WTC11 (cell line): ENCODE measurements around the gene SOX6.

Experiments
- ATF1 ChIP-seq: sonication (generic); formaldehyde crosslinking; IDR thresholded peaks from 2 replicates; pipeline ENCODE4 v1.8.1; 2023; ENCODE audit warnings: mild to moderate bottlenecking, moderate library complexity, missing genetic modification reagents
- CTCF ChIP-seq: fragments of 200-600 bp; IDR thresholded peaks from 2 replicates; pipeline ENCODE4 v1.8.0; 2022; ENCODE audit warnings: antibody characterized with exemption
- E2F5 ChIP-seq: sonication (generic); formaldehyde crosslinking; IDR thresholded peaks from 2 replicates; pipeline ENCODE4 v1.8.1; 2022; ENCODE audit warnings: mild to moderate bottlenecking, moderate library complexity, missing genetic modification reagents
- FOXJ3 ChIP-seq: sonication (generic); formaldehyde crosslinking; IDR thresholded peaks from 2 replicates; pipeline ENCODE4 v1.9.0; 2021; ENCODE audit warnings: missing genetic modification reagents, mild to moderate bottlenecking, borderline replicate concordance
- MAX ChIP-seq: sonication (generic); formaldehyde crosslinking; IDR thresholded peaks from 2 replicates; pipeline ENCODE4 v1.8.0; 2022; ENCODE audit warnings: mild to moderate bottlenecking, missing genetic modification reagents
- STAT6 ChIP-seq: sonication (generic); formaldehyde crosslinking; conservative IDR thresholded peaks from 2 replicates; pipeline ENCODE4 v1.8.1; 2023; ENCODE audit warnings: mild to moderate bottlenecking, low read depth, missing genetic modification reagents, moderate library complexity

- no peak for TF ChIP-seq CTCF
- no peak for TF ChIP-seq E2F5 (CRISPR knock-in tag)
- no peak for TF ChIP-seq ATF1
- TF ChIP-seq FOXJ3 (CRISPR knock-in tag) = no peak
- no peak for TF ChIP-seq STAT6
- TF ChIP-seq MAX = no peak
These were observed 315.1 kb downstream of the SOX6 start for GRCh38 chr11:16041207-16041606.
